Measurements from ENCODE around the gene ABCG4. TPM values are rescaled to one million over a fixed set of nuclear protein-coding genes. Genes with fewer than 3 reads are reported as not detected.

Gene ABCG4
- total and polyA plus RNA-seq, 2 experiments from 2014 or later = 0.58 to 1.0 TPM

- Histone ChIP-seq H3K36me3 (ENCODE audit: insufficient read depth) (no peaks in the 10 kb centered on the region), H4K20me1 (replicated peaks; ENCODE audit: insufficient read depth) (no peaks in the 10 kb centered on the region), H3K4me3 (peak overlapping the region; percentile 84; the same call in 1 of the 2 replicates), H3K79me2 (replicated peaks; ENCODE audit: insufficient read depth) (no peaks in the 10 kb centered on the region), H3K27ac (ENCODE audit: low read depth) (no peak overlapping the region), H3K4me2 (peak overlapping the region; percentile 96), H2AFZ (peak overlapping the region; percentile 99), H3K27me3 (ENCODE audit: insufficient read depth) (peaks cover 64% of the 10 kb centered on the region), H3K9me2 (ENCODE audit: insufficient read depth) (no peaks in the 10 kb centered on the region), H3K4me1 (ENCODE audit: insufficient read depth) (peaks cover 15% of the 10 kb centered on the region), H3F3A (replicated peaks; ENCODE audit: low read depth) (0 out of 2 replicates have a peak, but pooled peaks cover 20% of the 10 kb centered on the region)
- peak overlapping the region; percentile 81 for H3K4me3 Mint-ChIP-seq
- ATAC-seq (peak; percentile 12), DNase-seq (ENCODE audit: low spot score) (peak; percentile 66)
- no peaks in the 10 kb centered on the region; the same call in 2 of the 3 replicates for H3K9me3 Mint-ChIP-seq
- TF ChIP-seq ZNF331 (CRISPR knock-in tag; IDR thresholded peaks at IDR 0.05; ENCODE audit: low read depth) (no peak), CREB1 (CRISPR knock-in tag; IDR thresholded peaks at IDR 0.05; ENCODE audit: low read depth) (no peak), NANOG (IDR thresholded peaks at IDR 0.05; ENCODE audit: borderline replicate concordance) (no peak), POLR2AphosphoS5 (IDR thresholded peaks at IDR 0.05; ENCODE audit: low read depth) (no peak), JUNB (IDR thresholded peaks at IDR 0.05; ENCODE audit: unreplicated experiment) (no peak)
- H3K27me3 Mint-ChIP-seq (ENCODE audit: insufficient read depth, low read depth, poor library complexity) = peaks cover 56% of the 10 kb centered on the region
- H3K4me1 Mint-ChIP-seq = peaks cover 24% of the 10 kb centered on the region
- H3K27ac Mint-ChIP-seq = no peak overlapping the region
- H3K36me3 Mint-ChIP-seq (ENCODE audit: low read depth) = no peaks in the 10 kb centered on the region; the same call in 2 of the 3 replicates
These were observed 1.1 kb upstream of the ABCG4 start for GRCh38 chr11:119147604-119148333.

DNA sequence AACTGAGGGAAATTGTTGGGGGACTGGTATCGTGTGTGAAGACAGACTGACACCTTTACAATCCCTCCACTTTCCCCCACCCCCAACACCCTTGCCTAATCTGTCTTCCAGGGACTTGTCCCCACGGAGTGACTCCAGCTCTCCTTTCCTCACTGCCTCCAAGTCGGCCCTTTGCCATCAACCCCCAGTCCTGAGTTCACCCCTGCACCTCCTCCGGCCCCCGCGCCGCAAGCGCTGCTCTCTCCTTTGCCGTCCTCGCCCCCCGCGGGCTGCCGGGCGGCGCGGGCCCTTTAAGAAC, 183 bp upstream of the ABCG4 start:
- 0 out of 2 replicates have a peak, but pooled peaks cover 20% of the 10 kb centered on the region for H3F3A ChIP-seq (replicated peaks; ENCODE audit: low read depth)
- H3K36me3 Mint-ChIP-seq (ENCODE audit: low read depth) = no peaks in the 10 kb centered on the region; the same call in 2 of the 3 replicates
- no peaks in the 10 kb centered on the region for H3K79me2 ChIP-seq (replicated peaks; ENCODE audit: insufficient read depth)
- peaks cover 54% of the 10 kb centered on the region for H3K27me3 Mint-ChIP-seq (ENCODE audit: insufficient read depth, low read depth, poor library complexity)
- TF ChIP-seq NANOG (IDR thresholded peaks at IDR 0.05; ENCODE audit: borderline replicate concordance) (no peak), EZH2 (IDR thresholded peaks at IDR 0.05; ENCODE audit: low read depth, unreplicated experiment) (peak; percentile 52)
- no peak overlapping the region for H3K27ac ChIP-seq (ENCODE audit: low read depth)
- H3K9me3 Mint-ChIP-seq = no peaks in the 10 kb centered on the region; the same call in 2 of the 3 replicates
- H3K4me1 Mint-ChIP-seq = peaks cover 24% of the 10 kb centered on the region
- H3K4me3 ChIP-seq = peak overlapping the region; percentile 84
- no peaks in the 10 kb centered on the region for H3K36me3 ChIP-seq (ENCODE audit: insufficient read depth)
- H4K20me1 ChIP-seq (replicated peaks; ENCODE audit: insufficient read depth) = no peaks in the 10 kb centered on the region
- peak overlapping the region; percentile 96 for H3K4me2 ChIP-seq
- ATAC-seq = no peak
- H2AFZ ChIP-seq = peak overlapping the region; percentile 99
- H3K27ac Mint-ChIP-seq = no peak overlapping the region
- H3K4me1 ChIP-seq (ENCODE audit: insufficient read depth) = peaks cover 15% of the 10 kb centered on the region
- peak overlapping the region; percentile 81 for H3K4me3 Mint-ChIP-seq
- H3K27me3 ChIP-seq (ENCODE audit: insufficient read depth) = peaks cover 64% of the 10 kb centered on the region
- no peaks in the 10 kb centered on the region for H3K9me2 ChIP-seq (ENCODE audit: insufficient read depth)
- DNase-seq (ENCODE audit: low spot score) = no peak

DNA sequence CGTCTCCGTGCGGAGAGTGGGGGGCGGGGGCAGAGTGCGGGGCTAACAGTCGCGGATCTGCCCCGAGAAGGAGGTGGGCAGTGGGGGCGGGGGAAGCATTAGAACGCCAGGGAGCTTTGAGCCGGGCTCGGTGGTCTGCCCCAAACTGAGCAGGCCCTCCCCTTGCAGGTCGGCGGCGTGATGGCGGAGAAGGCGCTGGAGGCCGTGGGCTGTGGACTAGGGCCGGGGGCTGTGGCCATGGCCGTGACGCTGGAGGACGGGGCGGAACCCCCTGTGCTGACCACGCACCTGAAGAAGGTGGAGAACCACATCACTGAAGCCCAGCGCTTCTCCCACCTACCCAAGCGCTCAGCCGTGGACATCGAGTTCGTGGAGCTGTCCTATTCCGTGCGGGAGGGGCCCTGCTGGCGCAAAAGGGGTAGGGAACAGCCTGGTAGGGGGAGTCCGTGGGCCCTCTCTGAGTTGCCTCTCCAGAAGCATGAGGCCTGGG, 979 bp downstream of the ABCG4 start:
- Histone ChIP-seq H3K4me1 (ENCODE audit: insufficient read depth) (peaks cover 15% of the 10 kb centered on the region), H3F3A (replicated peaks; ENCODE audit: low read depth) (0 out of 2 replicates have a peak, but pooled peaks cover 17% of the 10 kb centered on the region), H4K20me1 (replicated peaks; ENCODE audit: insufficient read depth) (no peaks in the 10 kb centered on the region), H3K27ac (ENCODE audit: low read depth) (no peak overlapping the region), H3K4me3 (peak overlapping the region; percentile 84), H3K79me2 (replicated peaks; ENCODE audit: insufficient read depth) (no peaks in the 10 kb centered on the region), H3K9me2 (ENCODE audit: insufficient read depth) (no peaks in the 10 kb centered on the region), H3K4me2 (peak overlapping the region; percentile 96), H3K36me3 (ENCODE audit: insufficient read depth) (no peaks in the 10 kb centered on the region), H2AFZ (peak overlapping the region; percentile 90), H3K27me3 (ENCODE audit: insufficient read depth) (peaks cover 64% of the 10 kb centered on the region)
- peak; percentile 29 for TF ChIP-seq EZH2 (IDR thresholded peaks at IDR 0.05; ENCODE audit: low read depth, unreplicated experiment)
- TF ChIP-seq, protein P1, sequence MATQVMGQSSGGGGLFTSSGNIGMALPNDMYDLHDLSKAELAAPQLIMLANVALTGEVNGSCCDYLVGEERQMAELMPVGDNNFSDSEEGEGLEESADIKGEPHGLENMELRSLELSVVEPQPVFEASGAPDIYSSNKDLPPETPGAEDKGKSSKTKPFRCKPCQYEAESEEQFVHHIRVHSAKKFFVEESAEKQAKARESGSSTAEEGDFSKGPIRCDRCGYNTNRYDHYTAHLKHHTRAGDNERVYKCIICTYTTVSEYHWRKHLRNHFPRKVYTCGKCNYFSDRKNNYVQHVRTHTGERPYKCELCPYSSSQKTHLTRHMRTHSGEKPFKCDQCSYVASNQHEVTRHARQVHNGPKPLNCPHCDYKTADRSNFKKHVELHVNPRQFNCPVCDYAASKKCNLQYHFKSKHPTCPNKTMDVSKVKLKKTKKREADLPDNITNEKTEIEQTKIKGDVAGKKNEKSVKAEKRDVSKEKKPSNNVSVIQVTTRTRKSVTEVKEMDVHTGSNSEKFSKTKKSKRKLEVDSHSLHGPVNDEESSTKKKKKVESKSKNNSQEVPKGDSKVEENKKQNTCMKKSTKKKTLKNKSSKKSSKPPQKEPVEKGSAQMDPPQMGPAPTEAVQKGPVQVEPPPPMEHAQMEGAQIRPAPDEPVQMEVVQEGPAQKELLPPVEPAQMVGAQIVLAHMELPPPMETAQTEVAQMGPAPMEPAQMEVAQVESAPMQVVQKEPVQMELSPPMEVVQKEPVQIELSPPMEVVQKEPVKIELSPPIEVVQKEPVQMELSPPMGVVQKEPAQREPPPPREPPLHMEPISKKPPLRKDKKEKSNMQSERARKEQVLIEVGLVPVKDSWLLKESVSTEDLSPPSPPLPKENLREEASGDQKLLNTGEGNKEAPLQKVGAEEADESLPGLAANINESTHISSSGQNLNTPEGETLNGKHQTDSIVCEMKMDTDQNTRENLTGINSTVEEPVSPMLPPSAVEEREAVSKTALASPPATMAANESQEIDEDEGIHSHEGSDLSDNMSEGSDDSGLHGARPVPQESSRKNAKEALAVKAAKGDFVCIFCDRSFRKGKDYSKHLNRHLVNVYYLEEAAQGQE (IDR thresholded peaks at IDR 0.05; ENCODE audit: unreplicated experiment) = no peak
- Mint-ChIP-seq H3K4me1 (peaks cover 22% of the 10 kb centered on the region), H3K36me3 (ENCODE audit: low read depth) (no peaks in the 10 kb centered on the region; the same call in 2 of the 3 replicates), H3K9me3 (no peaks in the 10 kb centered on the region; the same call in 2 of the 3 replicates), H3K4me3 (peak overlapping the region; percentile 74), H3K27me3 (ENCODE audit: insufficient read depth, low read depth, poor library complexity) (peaks cover 53% of the 10 kb centered on the region), H3K27ac (no peak overlapping the region)
- ATAC-seq = no peak
- DNase-seq (ENCODE audit: low spot score) = no peak

All from GM23338 (cell line).